CD4-positive, alpha-beta T cell treated with Interferon gamma for 1 hour (primary cell): Measurements from ENCODE around the gene HMCN1.
A peak's percentile ranks its signal among the peaks of the same experiment; 100 is the strongest.

ENCODE experiments used
- DNase-seq: peaks from one replicate; pipeline ENCODE4 v3.0.0-alpha.2; 2020

Gene HMCN1

DNA sequence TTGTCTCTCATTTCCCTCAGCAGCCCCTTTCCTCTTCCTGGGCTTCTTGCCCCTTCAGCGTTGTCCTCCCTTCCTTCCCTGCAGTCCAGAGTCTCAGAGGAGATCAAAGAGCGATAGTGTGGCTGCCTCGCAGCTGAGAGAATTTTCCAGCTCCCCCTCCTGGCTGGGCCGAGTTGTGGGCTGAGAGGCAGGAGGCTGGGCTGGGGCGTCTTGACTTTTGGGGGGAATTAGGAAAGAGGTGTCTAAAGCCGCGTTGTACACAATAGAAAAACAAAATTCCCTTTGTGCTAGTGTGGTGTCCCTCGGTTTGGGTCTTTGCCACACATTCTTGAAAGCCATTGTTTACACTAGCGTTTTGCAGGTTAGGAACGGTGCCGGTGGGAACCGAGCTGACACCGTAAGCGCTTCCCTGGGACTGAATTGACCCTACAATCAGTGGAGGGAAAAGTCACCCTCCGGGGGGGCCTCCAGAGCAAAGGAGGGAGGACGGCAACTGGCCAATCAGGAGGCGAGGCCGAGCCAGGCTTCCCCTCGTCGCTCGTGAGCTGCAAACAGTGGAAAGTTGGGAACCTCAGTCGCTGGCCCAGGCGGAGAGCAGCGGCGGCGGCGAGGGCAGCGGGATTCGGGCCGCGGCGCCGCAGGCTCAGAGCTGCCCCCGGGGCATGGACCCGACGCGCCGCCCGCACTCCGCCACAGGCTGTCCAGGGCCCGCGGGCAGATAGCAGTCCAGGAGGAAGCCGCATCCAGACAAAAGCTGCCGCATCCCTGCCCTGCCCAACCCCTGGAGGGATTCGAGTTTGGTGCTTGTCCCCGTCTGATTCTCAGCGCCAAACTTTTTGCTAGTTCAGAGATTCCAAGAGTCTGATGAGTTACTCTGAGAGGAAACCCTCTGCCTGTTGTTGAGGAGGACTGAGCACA lies at the start of gene HMCN1:
Gene HMCN1 (plus strand): TSS at position 574 of the 918 bp plus-strand sequence. CDS start 389 bp downstream, outside the sequence.
- DNase-seq = no peak

DNA sequence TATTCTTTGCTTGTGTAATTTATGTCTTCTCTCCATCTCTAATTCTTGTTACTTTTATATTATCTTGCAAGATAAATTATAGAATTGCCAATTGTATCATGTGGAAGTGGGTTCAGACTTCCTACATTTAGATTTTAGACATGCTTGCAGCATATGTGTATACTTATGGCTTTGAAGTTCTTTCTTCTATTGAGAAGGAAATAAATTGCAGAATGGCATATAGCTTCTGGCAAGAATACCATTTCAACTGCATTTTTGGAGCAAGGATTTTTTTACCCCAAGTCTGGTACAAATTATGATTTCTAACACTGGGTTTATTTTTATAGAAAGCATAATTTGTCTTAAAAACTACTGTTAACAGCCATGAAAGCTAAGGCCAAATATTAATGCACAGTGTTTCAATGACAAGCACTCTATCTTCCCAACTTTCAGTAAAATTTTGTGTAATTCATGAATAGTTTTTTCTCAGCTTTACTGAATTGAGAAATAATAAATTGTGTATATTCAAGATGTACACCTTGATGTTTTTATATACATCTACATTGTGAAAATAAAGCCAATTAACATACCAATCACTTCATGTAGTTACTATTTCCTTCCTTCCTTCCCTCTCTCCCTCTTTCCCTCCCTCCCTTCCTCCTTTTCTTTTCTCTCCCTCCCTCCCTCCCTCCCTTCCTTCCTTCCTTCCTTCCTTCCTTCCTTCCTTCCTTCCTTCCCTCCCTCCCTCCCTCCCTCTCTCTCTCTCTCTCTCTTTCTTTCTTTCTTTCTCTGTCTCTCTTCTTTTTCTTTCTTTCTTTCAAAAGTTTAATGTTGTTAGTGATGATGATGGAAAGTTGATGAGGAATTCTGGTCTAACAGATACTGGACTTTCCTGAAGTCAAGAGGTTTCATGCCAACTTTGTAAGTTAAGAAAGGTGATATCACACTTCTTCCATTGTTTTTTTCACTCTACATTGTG lies 47.1 kb upstream of the HMCN1 start:
- DNase-seq = no peak

DNA sequence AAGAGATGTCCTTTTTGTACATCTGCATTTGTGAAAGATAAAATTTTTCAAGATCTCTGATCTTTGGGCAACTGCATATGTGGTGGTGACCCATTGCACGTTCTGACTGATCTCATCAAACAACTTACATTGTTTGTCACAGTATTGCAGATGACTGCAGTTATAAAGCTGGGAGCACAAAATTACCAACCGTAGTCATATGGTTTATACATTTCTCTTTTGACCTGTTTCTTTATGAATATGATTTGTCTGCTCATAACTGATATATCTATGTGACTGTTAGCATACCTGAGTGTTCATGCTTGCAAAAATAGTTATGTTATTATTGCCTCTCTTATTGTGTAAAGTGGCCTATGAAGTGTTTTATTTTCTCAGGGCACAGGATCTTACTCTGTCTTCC lies 43.7 kb upstream of the HMCN1 start:
- DNase-seq = no peak

GRCh38 chr1:185693654-185694053 lies 40.5 kb upstream of the HMCN1 start:
- DNase-seq = no peak

- DNase-seq = peak; percentile 51
Measured at GRCh38 chr1:185694081-185694480, 40.1 kb upstream of the HMCN1 start.

DNA sequence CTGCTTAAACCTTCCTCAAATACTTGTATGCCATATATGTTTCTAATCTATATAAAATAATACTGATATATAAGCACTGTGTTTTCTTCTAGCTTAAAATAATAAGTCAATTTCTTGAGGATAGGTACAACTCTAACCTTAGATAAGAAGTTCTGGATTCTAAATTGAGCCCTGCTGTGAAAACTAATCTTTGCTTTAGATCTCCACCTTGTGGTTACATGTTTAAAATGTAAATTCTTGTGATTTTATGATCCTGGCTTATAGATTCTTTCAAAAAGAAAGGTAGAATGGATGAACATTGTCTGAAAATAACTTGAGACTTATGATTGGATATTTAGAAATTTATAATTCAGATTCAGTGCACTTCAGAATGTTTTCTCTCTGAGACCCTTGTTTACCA lies 38.9 kb upstream of the HMCN1 start:
- no peak for DNase-seq

- DNase-seq = no peak
Measured at GRCh38 chr1:185696422-185697150, 37.6 kb upstream of the HMCN1 start.

GRCh38 chr1:185699874-185700273 lies 34.3 kb upstream of the HMCN1 start:
- DNase-seq = no peak

- DNase-seq = no peak
Measured at GRCh38 chr1:185701650-185702049, 32.5 kb upstream of the HMCN1 start.

DNA sequence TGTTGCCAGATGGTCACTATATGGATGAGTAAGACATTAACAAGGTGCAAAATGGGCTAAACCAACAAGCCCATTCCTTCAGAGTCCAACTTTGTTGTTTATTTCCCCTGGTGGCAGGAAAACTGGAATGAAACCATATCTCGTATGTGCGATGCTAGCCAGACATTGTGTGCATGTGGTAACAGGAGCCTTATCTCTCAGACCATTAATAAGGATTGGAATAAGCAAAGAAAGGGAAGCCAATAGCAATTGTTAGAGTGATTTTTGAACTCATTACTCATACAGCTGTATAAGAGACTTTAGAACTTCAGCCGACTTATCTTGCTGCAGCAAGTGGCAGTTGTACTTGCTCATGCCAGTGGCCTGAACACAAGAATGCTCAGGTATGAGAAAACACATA lies 30.0 kb upstream of the HMCN1 start:
- DNase-seq = no peak

GRCh38 chr1:185716095-185716494 lies 18.1 kb upstream of the HMCN1 start:
- DNase-seq = no peak

DNA sequence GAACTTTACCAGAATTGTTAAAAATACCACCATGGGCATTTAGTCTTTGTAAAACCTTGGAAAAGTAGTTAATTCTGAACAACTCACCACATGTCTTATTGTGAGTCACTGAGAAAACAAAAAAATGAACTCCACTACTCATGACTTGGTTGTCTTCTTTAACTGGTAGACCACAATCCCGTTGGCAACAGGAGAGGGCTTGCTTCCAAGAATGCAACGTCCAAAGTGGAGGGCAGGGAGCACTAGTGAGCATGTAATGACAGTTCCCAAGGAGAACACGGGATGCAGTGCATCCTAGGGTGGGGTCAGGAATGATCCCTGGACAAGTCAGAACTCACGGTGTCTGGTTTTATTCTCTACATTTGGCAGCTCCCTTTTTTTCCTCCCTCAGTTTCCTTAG lies 15.2 kb upstream of the HMCN1 start:
- no peak for DNase-seq

DNA sequence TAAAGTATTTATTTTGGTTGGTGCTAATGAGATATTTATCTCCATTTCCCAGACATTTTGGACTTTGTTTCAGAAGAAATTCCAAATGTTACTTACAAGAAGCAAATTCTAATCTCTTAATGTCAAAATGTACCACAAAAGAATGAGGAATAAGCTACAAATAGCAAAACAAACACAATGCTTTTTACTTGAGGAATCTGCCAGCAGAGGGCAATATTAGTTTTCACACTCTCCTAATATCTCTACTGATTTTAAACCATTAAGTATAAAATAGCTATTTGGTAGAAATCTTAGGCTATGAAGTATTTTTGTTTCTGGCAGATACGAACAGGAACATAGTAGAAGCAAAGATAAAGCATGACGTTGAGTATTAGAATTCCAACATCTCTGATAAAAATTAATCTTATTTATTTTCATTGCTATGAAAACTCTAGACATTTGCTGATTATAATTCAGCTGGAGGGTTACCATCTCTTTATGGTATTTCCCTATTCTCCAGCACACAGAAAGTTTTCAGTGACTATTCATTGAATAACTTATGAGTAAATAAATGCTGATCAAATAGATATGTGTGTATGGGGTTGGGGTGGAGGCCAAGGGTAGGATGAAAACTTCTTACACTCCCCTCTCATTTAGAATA lies 13.4 kb upstream of the HMCN1 start:
- no peak for DNase-seq

GRCh38 chr1:185721553-185721952 lies 12.6 kb upstream of the HMCN1 start:
- DNase-seq = no peak

- no peak for DNase-seq
Measured at GRCh38 chr1:185722098-185722497, 12.1 kb upstream of the HMCN1 start.

GRCh38 chr1:185727726-185728125 lies 6.5 kb upstream of the HMCN1 start:
- no peak for DNase-seq

DNA sequence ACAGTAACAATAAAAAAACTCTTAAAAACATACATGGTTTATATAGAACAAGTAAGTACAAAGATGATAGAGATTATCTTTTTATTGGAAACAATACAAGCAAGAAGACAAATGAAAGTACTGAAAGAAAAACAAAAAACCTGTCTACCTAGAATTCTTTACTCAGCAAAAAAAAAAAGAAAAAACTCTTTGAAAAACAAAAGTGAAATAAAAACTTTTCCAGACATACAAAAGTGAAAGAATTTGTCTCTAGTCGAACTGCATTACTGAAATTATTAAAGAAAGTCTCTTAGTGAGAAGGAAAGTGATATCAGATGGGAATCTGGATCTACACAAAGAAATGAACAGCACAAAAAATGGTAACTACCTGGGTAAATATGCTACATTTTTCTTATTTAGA lies 2.7 kb upstream of the HMCN1 start:
- no peak for DNase-seq

- DNase-seq = no peak
Measured at GRCh38 chr1:185732951-185733350, 1.2 kb upstream of the HMCN1 start.

GRCh38 chr1:185734929-185735700 lies 924 bp downstream of the HMCN1 start:
- DNase-seq = no peak

- no peak for DNase-seq
Measured at GRCh38 chr1:185735701-185736064, 1.5 kb downstream of the HMCN1 start.

DNA sequence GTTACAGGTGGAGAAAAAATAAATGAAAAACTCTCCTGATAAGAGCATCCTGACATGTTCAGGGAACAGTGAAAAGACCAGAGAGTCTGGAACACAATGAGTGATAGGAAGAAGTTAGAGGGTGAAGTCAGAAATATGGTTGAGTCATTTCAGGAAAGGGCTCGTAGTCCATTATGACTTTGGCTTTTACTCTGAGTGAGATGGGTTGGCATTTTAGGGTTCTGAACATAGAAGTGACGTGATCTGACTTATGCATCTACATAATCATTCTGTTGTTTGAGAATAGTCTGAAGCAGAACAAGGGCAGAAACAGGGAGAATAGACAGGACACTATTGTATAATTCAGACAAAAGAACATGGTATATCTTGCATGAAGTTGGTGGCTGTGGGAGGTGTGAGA lies 5.8 kb downstream of the HMCN1 start:
- DNase-seq = no peak

GRCh38 chr1:185741551-185741950 lies 7.4 kb downstream of the HMCN1 start:
- no peak for DNase-seq
